Astrocyte of the cerebellum (primary cell): ENCODE measurements around the gene KLHDC10.
"Not testable (repeated sequence)": the region's sequence is repeated elsewhere in the genome, so short reads cannot be mapped to it uniquely, and the experiment has no call there.

Source experiments
- DNase-seq: peaks from one replicate; pipeline ENCODE4 v3.0.0-alpha.2; 2011; ENCODE audit warnings: low read depth
- H3K4me3 ChIP-seq: 2 replicates; pipeline ENCODE4 v1.5.1; 2011; ENCODE audit warnings: mild to moderate bottlenecking, low read depth, low read length, moderate library complexity
- CTCF ChIP-seq: IDR thresholded peaks from 2 replicates; pipeline ENCODE4 v1.5.1; 2012; ENCODE audit warnings: low read length, low read depth, moderate library complexity, mild to moderate bottlenecking; ENCODE audit errors: missing control alignments
- in situ Hi-C: cut with HindIII; loops from 2 replicates; pipeline ENCODE4 v1.10.0; 2017; ENCODE audit warnings: low sequenced_read_pairs

KLHDC10 gene

GRCh38 chr7:130065500-130066152 lies 4.7 kb upstream of the KLHDC10 start:
- no peak for TF ChIP-seq CTCF

GRCh38 chr7:130069179-130069977 lies 956 bp upstream of the KLHDC10 start:
- in situ Hi-C loops = loop anchor here (25.0 kb wide), 1 partner anchor 668 kb away; the partner anchor contains the start of gene KLF14
- DNase-seq = no peak
- H3K4me3 ChIP-seq = peak overlapping the region; percentile 53
- TF ChIP-seq CTCF = no peak

More at GRCh38 chr7:130065500-130066152, 4.7 kb upstream of the KLHDC10 start:
- in situ Hi-C loops = loop anchor here (25.0 kb wide), 1 partner anchor 672 kb away; the partner anchor contains the start of gene KLF14
- H3K4me3 ChIP-seq = no peak overlapping the region
- DNase-seq = no peak

- TF ChIP-seq CTCF = no peak
- H3K4me3 ChIP-seq = peak overlapping the region; percentile 53
- DNase-seq = no peak
- in situ Hi-C loops = loop anchor here (25.0 kb wide), 1 partner anchor 666 kb away; the partner anchor contains the start of gene KLF14
These were observed 708 bp downstream of the KLHDC10 start for GRCh38 chr7:130070861-130071622.

- DNase-seq = peak; percentile 88
- in situ Hi-C loops = loop anchor here (25.0 kb wide), 1 partner anchor 665 kb away; the partner anchor contains the start of gene KLF14
- H3K4me3 ChIP-seq = peak overlapping the region; percentile 53
- TF ChIP-seq CTCF = peak; percentile 92
These were observed 1.6 kb downstream of the KLHDC10 start for GRCh38 chr7:130071701-130072622.

GRCh38 chr7:130079846-130080394 lies 9.6 kb downstream of the KLHDC10 start:
- DNase-seq = no peak
- in situ Hi-C loops = no loop called here
- no peak overlapping the region for H3K4me3 ChIP-seq
- no peak for TF ChIP-seq CTCF

GRCh38 chr7:130083497-130083896 lies 13.2 kb downstream of the KLHDC10 start:
- H3K4me3 ChIP-seq, DNase-seq, in situ Hi-C loops: not testable (repeated sequence)
